ENCODE measurements around the gene MAP3K9. TPM values are rescaled to one million over a fixed set of nuclear protein-coding genes. Genes with fewer than 3 reads are reported as not detected.
"Not testable (repeated sequence)": the region's sequence is repeated elsewhere in the genome, so short reads cannot be mapped to it uniquely, and the experiment has no call there.

The MAP3K9 gene
- total and polyA plus RNA-seq, 7 donors, result 0.36 to 4.7 (median 0.60) TPM

DNA sequence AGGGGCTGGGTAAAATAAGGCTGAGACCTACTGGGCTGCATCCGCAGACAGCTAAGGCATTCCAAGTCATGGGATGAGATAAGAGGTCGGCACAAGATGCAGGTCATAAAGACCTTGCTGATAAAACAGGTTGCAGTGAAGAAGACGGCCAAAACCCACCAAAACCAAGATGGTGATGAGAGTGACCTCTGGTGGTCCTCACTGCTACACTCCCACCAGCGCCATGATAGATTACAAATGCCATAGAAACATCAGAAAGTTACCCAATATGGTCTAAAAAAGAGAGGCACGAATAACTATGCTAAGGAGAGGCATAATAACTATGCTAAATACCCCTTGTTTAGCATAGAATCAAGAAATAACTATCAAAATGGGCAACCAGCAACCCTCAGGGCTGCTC lies 46.2 kb upstream of the MAP3K9 start:
- 68 to 81% methylated on average over 5 of the region's 5 CpGs for WGBS, 2 donors
- Histone ChIP-seq H3K4me1 (no peaks in the 10 kb centered on the region), H3K36me3 (no peaks in the 10 kb centered on the region), H3K27ac (no peak overlapping the region), H3K27me3 (no peaks in the 10 kb centered on the region), H3K4me3 (no peak overlapping the region), H3K9me3 (no peaks in the 10 kb centered on the region)
- no peak for DNase-seq
- intact Hi-C loops (cut with DNase I), result no loop called here
- TF ChIP-seq EP300 (IDR thresholded peaks at IDR 0.05) (no peak), POLR2AphosphoS5 (IDR thresholded peaks at IDR 0.05) (no peak), POLR2A (IDR thresholded peaks at IDR 0.05) (no peak)
- TF ChIP-seq, protein P1, sequence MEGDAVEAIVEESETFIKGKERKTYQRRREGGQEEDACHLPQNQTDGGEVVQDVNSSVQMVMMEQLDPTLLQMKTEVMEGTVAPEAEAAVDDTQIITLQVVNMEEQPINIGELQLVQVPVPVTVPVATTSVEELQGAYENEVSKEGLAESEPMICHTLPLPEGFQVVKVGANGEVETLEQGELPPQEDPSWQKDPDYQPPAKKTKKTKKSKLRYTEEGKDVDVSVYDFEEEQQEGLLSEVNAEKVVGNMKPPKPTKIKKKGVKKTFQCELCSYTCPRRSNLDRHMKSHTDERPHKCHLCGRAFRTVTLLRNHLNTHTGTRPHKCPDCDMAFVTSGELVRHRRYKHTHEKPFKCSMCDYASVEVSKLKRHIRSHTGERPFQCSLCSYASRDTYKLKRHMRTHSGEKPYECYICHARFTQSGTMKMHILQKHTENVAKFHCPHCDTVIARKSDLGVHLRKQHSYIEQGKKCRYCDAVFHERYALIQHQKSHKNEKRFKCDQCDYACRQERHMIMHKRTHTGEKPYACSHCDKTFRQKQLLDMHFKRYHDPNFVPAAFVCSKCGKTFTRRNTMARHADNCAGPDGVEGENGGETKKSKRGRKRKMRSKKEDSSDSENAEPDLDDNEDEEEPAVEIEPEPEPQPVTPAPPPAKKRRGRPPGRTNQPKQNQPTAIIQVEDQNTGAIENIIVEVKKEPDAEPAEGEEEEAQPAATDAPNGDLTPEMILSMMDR (IDR thresholded peaks at IDR 0.05), result no peak

DNA sequence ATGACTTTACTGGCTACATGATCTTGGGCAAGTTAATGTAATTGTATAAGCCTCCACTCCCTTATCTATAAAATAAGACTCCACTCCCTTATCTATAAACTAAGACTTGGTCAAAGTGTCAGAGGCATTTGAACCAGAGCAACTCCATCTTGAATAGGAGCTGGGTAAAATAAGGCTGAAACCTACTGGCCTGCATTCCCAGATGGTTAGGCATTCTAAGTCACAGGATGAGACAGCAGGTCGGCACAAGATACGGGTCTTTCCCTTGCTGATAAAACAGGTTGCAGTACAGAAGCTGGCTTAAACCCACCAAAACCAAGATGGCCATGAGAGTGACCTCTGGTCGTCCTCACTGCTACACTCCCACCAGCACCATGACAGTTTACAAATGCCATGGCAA lies 44.3 kb upstream of the MAP3K9 start:
- H3K27ac ChIP-seq; H3K4me3 ChIP-seq; DNase-seq; H3K27me3 ChIP-seq; intact Hi-C loops (cut with DNase I); H3K9me3 ChIP-seq; H3K4me1 ChIP-seq; H3K36me3 ChIP-seq: not testable (repeated sequence)
- 69 to 90% methylated on average over 3 of the region's 3 CpGs for WGBS, 2 donors

DNA sequence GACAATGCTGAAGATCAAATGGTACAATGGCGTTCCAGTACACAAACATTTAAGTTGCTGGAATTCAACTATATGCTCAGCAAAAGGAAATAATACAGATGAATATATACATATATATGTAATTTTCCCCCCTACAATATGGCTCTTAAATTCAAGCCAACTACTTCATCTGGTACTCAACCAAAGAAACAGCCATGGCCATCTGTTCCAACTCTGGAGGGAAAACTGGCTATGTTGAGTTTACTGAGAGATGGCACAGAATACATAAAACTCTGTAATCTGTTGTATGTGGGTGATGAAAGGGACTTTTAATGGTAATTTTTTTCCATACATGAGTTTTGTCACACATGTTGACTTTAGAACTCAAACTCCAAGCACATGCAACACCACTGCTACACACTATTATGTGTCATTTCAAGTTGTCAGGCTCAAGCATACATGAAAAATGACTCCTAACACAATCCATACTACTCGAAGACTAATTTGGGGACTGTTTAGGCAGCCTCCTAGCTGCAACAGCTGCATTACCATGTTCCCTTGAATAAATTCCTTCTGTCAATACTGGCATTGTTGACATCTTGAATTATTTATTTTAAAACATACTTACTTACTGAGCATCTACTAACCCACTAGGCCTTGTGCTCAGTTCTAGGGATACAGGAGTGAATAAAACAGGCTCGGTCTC lies 38.2 kb upstream of the MAP3K9 start:
- DNase-seq, result no peak
- Histone ChIP-seq H3K36me3 (no peaks in the 10 kb centered on the region), H3K27ac (no peak overlapping the region), H3K4me1 (no peaks in the 10 kb centered on the region), H3K9me3 (no peaks in the 10 kb centered on the region), H3K27me3 (no peaks in the 10 kb centered on the region), H3K4me3 (no peak overlapping the region)
- intact Hi-C loops (cut with DNase I), result no loop called here
- 83 to 92% methylated on average over 3 of the region's 3 CpGs for WGBS, 2 donors
- TF ChIP-seq, protein P1 (IDR thresholded peaks at IDR 0.05), result no peak
- no peak for TF ChIP-seq EP300 (IDR thresholded peaks at IDR 0.05)
- TF ChIP-seq POLR2AphosphoS5 (IDR thresholded peaks at IDR 0.05), result no peak
- TF ChIP-seq POLR2A (IDR thresholded peaks at IDR 0.05), result no peak

DNA sequence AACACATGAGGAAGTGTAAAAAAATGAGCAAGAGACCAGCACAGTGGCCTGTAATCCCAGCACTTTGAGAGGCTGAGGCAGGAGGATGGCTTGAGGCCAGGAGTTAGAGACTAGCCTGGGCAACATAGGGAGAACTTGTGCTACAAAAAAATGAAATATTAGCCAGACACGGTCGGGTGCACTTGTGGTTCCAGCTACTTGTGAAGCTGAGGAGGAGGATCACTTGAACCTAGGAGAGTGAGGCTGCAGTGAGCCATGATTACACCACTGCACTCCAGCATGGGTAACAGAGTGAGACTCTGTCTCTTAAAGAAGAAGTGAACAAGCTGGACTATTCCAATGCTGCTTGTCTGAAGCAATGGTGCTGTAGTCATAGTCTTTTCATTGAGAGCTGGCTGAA lies 36.3 kb upstream of the MAP3K9 start:
- no peak for DNase-seq
- no peaks in the 10 kb centered on the region for H3K9me3 ChIP-seq
- intact Hi-C loops (cut with DNase I), result no loop called here
- H3K36me3 ChIP-seq, result no peaks in the 10 kb centered on the region
- no peak for TF ChIP-seq POLR2AphosphoS5 (IDR thresholded peaks at IDR 0.05)
- TF ChIP-seq POLR2A (IDR thresholded peaks at IDR 0.05), result no peak
- TF ChIP-seq, protein P1 (IDR thresholded peaks at IDR 0.05), result no peak
- no peaks in the 10 kb centered on the region for H3K27me3 ChIP-seq
- H3K4me1 ChIP-seq, result no peaks in the 10 kb centered on the region
- H3K27ac ChIP-seq, result no peak overlapping the region
- 81 to 88% methylated on average over 2 of the region's 2 CpGs for WGBS, 2 donors
- H3K4me3 ChIP-seq, result no peak overlapping the region

DNA sequence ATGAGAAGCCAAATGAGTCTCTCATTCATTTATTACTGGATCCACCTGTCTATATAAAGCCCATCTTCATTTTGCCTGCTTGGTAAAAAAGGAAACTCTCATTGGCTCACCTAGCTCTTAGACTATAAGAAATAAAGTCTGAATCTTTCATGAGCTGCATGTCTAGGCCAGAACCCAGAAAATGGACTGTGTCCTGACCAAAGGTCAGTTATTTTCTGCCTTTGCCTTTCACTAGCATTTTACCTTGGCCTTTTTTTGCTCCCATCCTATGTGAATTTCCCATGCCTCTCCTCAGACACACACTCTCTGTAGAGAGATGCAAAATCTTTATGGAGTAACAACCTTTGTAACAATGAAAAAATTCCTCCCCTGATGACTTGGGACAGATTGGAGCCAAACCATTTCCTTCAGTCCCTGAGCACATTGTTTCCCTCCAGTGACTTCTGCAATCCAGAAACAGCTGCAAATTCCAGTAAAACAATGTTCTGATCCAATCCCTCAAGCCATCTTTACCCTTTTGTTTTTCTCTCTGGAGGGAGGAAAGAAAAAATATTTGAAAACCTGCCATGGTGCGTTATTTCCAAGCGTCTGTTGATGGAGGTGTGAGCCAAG lies 33.6 kb upstream of the MAP3K9 start:
- DNase-seq, result no peak
- Histone ChIP-seq H3K36me3 (no peaks in the 10 kb centered on the region), H3K27me3 (no peaks in the 10 kb centered on the region), H3K9me3 (no peaks in the 10 kb centered on the region), H3K4me1 (no peaks in the 10 kb centered on the region), H3K4me3 (no peak overlapping the region), H3K27ac (no peak overlapping the region)
- intact Hi-C loops (cut with DNase I), result no loop called here
- WGBS, 2 donors, result 74 to 80% methylated on average over 2 of the region's 2 CpGs
- TF ChIP-seq EP300 (IDR thresholded peaks at IDR 0.05) (no peak), POLR2A (IDR thresholded peaks at IDR 0.05) (no peak), POLR2AphosphoS5 (IDR thresholded peaks at IDR 0.05) (no peak)
- TF ChIP-seq, protein P1 (IDR thresholded peaks at IDR 0.05), result no peak

All from sigmoid colon (tissue), 7 donors.